NCI-H69 (cell line): ENCODE data around the gene PARD6B.
A peak's percentile ranks its signal among the peaks of the same experiment; 100 is the strongest.
"Not testable (repeated sequence)": the region's sequence is repeated elsewhere in the genome, so short reads cannot be mapped to it uniquely, and the experiment has no call there.

Experiments
- DNase-seq: peaks from one replicate; lab custom pipeline; 2025; lab: John Stamatoyannopoulos, UW

The PARD6B gene

DNA sequence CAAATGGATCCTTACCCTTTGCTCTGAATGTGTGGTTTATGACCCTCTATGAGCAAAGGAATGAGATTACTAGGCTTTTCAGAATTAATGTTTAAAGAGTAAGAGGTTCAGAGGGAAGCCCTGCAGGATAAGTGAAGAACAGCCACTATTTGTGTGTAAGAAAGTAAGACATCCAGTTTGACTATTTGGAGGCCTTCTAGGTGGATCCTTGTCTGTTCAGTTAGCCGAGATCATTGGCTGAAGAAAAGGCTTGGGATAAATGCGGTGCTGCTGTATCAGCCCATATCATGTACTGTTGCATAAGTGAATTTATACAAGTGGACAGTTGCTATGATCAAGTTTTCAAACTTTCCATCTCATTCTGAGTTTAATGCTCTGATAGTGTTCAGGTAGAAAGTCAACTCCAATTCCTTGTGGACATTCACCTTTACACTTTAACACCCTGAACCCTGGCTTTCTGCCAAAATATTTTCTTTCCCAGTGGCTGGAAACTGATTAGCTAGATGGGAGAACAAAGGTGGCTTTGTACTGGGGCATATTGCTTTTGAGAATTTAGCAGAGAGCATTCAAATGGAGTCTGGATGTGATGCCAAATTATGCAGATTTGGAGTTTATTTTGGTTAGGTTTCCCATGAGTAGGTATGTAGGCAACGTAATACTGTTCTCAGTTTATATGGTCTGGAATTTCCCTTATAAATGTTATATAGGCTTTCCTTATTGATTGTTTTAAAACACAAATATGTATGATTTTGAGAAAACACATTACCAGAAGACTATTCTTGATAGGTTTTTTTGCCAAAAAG lies 15.0 kb downstream of the PARD6B start:
- peak; percentile 19 for DNase-seq

DNA sequence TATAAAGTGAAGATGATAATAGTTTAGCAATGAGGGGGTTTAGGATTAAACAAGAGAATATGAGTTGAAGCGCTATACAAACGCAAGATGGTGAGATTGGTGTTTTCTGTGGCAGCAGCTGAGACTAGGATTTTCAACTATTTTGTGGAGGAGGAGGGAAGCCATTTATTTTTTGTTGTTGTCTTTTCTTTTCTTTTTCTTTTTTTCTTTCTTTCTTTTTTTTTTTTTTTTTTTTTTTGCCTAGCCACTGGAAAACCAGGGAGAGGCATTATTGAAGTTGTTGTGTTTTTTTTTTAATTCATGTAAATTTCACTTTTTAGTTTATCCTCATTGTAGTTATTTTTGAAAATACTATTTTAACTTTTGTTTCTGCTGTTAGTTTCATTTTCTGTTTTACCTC lies 15.9 kb downstream of the PARD6B start:
- no peak for DNase-seq

DNA sequence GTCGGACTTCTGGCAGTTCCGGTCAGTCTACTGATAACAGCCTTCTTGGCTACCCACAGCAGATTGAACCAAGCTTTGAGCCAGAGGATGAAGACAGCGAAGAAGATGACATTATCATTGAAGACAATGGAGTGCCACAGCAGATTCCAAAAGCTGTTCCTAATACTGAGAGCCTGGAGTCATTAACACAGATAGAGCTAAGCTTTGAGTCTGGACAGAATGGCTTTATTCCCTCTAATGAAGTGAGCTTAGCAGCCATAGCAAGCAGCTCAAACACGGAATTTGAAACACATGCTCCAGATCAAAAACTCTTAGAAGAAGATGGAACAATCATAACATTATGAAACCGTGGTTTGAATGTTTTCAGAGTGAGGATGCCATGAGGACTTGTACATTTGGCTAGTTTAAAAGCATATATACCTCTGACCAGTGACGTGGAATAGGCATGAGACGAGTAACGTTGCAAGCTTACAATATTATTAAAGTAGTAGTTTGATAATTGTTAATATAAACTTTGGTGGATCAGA lies 18.8 kb downstream of the PARD6B start:
- no peak for DNase-seq

DNA sequence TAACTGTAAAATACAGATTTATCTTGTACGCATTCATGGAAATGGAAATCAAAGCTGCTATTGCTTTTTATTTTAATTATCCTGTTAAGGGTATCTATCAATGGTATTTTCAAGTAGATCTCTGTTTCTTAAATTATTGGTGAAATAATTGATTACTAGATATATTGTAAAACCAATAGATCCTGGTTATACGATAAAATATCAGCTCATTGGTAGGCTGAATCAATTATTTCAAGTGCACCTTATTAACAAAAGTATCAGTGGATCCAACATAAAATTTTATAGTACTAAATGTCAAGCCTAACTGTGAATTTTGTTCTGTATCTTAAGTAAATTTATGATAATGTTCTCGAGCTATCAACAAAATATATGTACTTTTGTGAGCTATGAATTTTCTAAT lies 21.8 kb downstream of the PARD6B start:
- no peak for DNase-seq

DNA sequence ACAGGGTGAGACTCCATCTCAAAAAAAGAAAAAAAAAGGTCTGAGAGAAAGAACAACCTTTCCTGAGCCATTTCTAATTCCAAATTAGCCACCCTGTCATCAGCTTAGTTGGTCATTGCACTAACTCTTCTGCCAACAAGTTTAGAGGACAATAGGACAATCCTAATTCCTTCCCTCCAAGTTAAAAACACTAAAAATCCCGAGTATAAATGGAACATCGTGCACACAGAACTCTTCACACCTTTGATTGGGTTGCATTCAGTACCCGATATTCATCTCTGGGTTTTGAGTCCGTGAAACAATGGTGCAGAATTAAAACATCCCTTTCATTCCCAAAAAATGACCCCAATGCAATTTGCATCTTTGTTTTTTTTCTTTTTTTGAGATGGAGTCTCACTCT lies 23.0 kb downstream of the PARD6B start:
- no peak for DNase-seq

DNA sequence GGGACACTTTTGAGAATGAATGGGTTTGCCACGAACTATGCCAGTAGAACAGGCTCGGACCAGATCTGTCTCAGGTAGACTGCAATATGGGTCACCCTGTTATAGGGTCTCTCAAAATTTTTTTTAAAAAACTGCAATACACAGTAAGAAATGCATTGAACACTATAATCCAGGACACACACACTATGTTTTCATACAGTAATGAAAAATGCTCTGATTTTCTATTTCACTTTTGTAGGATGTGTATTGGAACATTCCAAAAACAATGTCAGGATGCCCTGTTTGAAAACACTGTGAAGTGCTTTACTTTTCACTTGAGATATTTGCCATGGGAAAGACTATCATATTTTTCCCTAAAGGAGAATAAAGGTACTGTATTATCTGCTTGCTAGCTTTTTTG lies 25.1 kb downstream of the PARD6B start:
- DNase-seq = no peak

DNA sequence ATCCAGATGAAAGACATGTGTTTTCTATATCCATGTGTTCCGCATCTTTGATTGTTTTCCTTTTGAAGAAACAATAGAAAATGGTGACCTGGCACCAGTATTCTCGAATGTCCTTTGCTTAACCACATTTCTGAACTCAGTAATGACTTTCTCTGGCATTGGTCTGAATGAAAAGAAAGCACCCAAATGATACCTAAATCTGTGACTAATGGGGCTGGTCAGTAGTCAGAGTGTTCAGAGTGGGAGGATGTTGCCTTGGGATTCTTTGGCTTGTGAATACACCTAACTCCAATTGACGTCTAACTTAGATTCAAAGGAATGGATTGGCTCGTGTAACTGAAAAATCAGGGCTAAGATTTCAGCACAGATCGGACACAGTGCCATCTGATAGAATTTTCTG lies 27.1 kb downstream of the PARD6B start:
- no peak for DNase-seq

DNA sequence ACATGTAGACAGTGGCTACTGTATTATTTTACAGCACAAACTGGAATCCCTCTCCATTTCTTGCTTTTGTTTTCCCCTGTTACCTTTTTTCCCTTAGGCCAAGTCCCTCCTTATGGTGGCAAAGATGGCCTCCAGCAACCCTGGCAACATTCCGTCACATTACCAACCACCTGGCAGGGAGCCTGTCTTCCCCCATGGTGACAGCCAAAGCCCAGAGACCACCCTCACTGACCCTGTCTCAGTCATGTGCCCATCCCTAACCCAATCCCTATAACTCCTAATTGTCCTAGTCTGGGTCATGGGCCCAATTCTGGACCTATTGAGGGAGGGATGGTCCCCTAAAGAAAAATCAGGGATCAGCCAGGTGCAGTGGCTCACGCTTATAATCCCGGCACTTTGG lies 27.6 kb downstream of the PARD6B start:
- DNase-seq = no peak

DNA sequence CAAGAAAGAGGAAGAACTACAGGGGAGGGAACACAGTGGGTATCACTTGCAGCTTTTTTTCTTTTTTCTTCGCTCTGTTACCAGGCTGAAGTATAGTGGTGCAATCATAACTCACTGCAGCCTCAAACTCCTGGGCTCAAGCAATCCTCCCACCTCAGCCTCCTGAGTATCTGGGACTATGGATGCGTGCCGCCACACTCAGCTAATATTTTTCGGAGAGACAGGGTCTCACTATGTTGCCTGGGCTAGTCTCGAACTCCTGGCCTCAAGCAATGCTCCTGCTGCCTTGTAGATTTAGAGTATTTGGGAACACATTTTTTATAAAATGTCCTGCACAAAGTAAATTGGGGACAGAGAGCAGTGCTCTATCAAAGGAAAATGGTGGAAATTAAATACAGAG lies 28.3 kb downstream of the PARD6B start:
- DNase-seq = no peak

DNA sequence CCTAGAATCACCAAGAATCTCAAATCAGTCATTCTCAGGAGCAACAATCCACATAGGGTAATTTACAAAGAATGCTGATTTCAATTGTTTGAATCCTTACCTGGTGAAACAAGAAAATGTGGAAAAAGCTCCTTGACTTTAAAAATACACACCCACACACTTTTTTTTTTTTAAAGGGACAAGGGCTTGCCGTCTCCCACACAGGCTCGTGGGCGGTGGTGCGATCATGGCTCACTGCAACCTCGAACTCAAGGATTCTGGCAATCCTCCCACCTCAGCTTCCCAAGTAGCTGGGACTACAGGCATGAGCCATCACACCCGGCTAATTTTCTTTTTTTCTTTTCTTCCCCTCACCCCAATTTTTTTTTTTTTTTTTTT lies 30.7 kb downstream of the PARD6B start:
- DNase-seq = no peak

DNA sequence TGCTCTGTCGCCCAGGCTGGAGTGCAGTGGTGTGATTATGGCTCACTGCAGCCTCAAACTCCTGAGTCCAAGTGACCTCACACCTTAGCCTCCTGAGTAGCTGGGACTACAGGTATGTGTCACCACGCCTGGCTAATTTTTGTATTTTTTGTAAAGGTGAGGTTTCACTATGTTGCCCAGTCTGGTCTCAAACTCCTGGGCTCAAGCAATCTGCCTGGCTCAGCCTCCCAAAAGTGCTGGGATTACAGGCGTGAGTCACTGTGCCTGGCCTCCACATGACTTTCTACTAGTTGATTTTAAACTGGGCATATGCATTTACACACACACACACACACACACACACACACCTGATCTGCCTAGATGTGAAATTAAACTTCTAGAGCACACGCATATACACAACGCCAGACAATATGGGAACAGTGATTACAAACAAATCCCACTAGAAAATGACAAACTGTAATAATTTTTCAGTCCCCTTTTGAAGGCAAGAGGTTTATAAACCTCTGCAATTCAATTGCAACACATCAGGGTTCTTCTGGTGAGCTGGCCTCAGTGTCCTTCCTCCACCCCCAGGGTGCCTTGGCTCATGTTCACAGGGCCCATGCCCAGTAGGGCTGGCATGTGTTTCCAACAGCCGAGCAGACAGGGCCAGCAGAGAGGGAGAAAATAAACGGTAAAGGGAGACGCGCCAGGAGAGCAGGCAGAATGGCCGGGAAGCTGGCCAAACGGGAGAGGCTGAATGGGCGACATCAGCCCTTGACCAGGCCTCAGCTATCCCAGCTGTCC lies 31.2 kb downstream of the PARD6B start:
- DNase-seq = peak; percentile 1

DNA sequence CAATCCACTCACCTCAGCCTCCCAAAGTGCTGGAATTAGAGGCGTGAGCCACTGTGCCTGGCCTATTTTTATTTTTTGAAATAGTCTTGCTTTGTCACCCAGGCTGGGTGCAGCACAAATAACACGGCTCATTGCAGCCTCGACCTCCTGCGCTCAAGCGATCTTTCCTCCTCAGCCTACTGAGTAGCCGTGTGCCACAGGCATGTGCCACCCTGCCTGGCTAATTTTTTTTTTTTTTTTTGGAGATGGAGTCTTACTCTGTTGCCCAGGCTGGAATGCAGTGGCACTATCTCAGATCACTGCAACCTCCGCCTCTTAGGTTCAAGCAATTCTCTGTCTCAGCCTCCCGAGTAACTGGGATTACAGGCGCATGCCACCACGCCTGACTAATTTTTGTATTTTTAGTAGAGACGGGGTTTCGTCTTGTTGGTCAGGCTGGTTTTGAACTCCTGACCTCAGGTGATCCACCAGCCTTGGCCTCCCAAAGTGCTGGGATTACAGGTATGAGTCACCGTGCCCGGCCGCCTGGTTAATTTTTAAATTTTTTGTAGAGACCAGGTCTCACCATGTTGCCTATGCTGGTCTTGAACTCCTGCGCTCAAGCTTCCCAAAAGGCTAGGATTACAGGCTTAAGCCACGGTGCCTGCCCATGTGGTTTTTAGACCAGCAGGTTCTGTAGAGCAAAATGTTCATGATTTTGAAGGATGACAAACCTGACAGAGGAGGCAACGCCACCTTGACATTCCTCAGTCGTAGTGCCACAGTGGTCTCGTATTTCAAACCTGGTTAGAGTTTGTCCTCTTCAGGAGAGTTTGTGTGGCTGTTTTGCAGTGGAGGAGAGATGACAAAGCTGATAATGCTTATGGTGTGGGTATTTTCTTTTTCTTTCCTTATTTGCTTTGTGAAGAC lies 32.4 kb downstream of the PARD6B start:
- DNase-seq = not testable (repeated sequence)

DNA sequence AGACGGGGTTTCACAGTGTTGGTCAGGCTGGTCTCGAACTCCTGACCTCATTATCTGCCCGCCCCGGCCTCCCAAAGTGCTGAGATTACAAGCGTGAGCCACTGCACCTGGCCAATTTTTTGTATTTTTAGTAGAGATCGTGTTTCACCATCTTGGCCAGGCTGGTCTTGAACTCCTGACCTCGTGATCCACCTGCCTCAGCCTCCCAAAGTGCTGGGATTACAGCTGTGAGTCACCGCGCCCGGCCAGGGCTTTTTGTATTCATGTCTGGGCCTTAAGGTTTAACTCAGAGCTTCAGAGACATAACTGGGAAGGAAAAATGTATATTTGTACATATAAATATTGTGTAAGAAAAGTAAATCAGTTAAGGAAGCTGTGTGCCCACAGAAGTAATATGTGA lies 33.9 kb downstream of the PARD6B start:
- DNase-seq = not testable (repeated sequence)

DNA sequence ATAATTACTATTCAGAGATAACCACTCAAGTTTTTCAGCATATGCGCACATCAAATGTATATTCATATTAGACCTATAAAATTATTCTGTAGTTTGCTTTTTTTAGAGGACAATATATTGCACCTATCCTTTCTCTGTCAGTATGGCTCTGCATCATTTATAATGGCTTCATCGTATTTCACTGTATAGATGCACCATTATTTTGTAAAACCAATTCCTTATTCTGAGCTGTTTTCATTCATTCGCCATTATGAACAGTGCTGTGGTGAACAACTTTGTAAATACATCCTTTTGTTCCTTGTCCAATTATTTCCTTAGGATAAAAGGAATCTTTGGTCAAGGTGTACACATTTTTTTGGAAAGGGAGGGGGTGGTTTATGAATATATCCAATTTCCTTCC lies 34.3 kb downstream of the PARD6B start:
- no peak for DNase-seq

DNA sequence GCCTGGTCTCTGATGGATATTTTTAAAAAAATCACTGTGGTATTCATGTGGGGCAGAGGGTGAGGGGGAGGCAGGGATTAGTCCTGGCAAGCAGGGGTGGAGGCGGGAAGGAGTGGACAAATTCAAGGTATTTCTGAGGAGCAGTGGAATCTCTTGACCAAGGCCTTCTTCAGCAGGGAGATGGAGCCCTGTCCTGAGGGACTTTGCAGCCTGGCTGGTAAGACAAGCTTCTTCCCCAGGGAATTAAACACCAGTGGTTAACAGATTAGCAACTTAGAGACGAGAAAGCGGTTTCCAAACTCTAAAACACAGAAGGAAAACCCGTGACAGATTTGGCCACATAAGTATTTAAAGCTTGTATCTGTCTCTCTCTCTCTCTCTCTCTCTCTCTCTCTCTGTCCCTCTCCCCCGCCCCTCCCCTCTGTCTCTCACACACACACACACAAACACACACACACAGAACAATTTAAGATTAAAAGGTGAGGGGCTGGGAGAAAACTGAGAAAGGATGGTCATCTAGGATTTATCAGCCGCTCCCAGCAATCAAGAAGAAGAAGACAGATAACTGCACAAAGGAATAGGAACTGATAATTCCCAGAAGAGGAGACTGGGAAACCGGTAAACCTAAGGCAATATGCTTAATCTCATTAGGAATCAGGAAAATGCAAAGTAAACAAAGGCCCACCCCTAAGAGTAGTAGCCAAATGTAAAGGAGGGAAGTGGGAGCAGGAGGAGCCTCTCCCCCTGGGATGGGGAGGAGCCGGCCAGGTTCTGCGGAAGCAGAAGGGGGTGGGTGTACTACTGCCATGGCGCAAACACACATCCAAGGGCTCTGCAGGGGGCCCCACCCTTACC lies 35.8 kb downstream of the PARD6B start:
- not testable (repeated sequence) for DNase-seq

DNA sequence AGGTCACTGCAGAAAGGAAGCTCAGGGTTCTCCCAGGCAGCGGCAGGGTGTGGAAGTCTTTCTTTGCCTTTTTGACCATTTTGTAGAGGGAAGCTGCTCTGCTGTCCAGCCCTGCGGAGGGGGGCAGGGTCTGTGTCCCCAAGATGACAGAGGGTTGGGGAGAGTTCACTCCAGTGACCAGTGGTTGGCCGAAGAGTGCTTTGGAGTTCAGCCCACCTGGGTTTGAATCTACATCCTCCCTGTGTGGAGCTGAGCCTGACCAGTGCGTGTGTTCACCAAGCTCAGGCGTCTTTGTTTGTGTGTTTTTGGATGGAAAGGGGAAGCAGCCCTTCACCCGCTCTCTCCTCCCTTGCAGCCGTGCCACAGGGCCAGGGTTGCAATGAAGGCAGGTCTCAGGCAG lies 37.6 kb downstream of the PARD6B start:
- not testable (repeated sequence) for DNase-seq

DNA sequence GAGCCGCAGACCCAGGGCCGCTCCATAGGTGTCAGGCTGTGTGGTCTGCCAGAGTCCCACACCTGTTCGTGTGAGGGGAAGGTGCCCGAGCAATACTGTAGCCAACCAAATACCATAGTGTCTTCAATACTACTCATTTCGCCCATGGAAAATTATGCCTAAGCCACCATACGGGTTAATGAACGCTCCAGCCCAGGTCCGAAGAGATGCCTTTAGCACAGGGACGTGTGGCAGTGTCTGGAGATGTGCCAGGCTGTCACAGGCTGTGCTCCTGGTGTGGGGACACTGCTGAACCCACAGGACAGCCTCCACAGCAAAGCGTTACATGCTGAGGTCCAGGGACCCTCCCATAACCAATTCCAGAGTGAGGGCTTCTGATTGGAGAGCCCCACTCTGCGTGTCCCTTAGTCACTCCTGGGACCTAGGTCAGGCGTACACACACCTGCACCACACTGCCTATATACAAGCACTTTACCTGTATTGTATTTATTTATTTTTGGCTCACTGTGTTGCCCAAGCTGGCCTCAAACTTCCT lies 38.2 kb downstream of the PARD6B start:
- not testable (repeated sequence) for DNase-seq

DNA sequence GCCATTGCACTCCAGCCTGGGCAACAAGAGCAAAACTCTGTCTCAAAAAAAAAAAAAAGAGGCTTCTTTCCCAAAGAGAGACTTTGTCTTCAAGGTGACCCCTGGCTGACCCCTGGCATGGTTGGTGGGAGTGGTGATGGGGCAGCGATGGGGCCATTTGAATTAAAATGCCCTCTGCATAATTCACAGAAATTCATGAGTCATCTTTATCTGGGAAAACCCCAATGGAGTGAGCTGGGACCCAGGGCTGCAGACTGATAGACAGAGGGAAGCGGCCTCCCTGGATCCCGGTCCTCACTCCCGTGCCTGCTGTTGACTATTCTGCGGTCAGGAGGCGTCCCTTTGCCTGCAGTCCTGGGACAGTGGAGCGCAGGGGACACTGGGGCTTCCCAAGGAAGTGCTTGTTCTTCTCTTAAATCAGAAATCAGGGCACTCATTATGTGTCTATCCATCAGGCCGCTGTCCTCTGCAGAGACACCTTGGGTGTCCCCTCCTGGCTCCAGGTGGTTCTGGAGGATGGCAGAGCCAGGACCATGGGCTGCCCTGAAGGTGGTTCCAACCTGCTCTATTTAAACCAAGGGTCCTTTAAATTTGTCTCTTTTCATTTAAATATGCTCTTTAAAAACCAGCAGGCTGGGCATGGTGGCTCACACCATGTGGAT lies 40.2 kb downstream of the PARD6B start:
- not testable (repeated sequence) for DNase-seq

DNA sequence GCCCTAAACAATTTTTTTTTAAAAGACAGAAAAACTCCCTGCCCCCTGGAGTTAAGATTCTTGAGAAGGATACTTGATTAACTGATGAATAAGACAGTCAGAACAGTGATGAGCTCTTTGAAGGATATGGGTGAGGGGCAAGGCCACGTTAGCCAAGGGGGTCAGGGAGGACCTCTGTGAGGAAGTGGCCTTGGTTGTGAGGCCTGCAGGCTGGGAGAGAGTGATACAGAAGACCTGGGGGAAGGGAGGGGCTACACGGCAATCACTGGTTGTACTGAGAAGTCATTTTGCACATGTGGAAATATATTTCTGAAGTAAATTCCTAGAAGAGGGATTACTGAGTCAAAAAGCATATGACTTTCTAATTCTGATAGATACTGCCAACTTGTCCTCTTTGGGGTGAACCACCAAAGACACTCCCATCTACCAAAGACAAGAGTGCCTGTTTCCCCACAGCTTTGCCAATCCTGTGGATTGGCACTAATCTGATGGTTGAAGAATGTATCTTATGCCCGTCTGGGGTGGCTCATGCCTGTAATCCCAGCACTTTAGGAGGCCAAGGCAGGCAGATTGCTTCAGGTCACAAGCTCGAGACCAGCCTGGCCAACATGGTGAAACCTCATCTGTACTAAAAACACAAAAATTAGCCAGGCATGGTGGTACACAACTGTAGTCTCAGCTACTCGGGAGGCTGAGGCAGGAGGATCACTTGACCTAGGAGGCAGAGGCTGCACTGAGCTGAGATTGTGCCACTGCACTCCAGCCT lies 41.2 kb downstream of the PARD6B start:
- DNase-seq = no peak

DNA sequence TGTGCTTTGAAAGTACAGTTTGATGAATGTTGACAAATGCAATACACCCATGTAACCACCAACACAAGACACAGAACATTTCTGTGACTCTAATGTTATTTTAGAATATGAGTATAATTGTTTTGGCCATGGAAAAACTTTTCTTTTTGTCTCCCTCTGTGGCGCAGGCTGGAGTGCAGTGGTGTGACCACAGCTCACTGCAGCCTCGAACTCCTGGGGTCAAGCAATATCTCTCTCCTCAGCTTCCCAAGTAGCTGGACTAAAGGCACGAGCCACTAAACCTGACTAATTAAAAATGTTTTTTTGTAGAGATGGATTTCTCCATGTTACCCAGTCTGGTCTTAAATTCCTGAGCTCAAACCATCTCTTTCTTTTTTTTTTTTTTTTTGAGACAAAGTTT lies 43.1 kb downstream of the PARD6B start:
- DNase-seq = no peak
